Measurements from ENCODE around the gene UMPS.

Gene UMPS

GRCh38 chr3:124758851-124759635 is 28.8 kb downstream of the UMPS start:
- TF ChIP-seq CTCF (IDR thresholded peaks at IDR 0.05) = no peak
- Histone ChIP-seq H3K4me3 (no peak overlapping the region), H3K27ac (no peak overlapping the region)
- no peak for DNase-seq (ENCODE audit: low spot score)

- Histone ChIP-seq H3K27ac (no peak overlapping the region), H3K4me3 (no peak overlapping the region)
- no peak for DNase-seq (ENCODE audit: low spot score)
- no peak for TF ChIP-seq CTCF (IDR thresholded peaks at IDR 0.05)
These were observed 29.6 kb downstream of the UMPS start for GRCh38 chr3:124759666-124760401.

GRCh38 chr3:124760601-124761000 is 30.3 kb downstream of the UMPS start:
- no peak for DNase-seq (ENCODE audit: low spot score)
- Histone ChIP-seq H3K27ac (peak overlapping the region; percentile 2 to 62), H3K4me3 (no peak overlapping the region)
- TF ChIP-seq CTCF (IDR thresholded peaks at IDR 0.05) = no peak

- peak; percentile 96 for DNase-seq (ENCODE audit: low spot score)
- peak; percentile 97 for TF ChIP-seq CTCF (IDR thresholded peaks at IDR 0.05)
- Histone ChIP-seq H3K4me3 (no peak overlapping the region), H3K27ac (peak overlapping the region; percentile 62 to 70)
These were observed 31.1 kb downstream of the UMPS start for GRCh38 chr3:124761250-124761796.

GRCh38 chr3:124761935-124762660 is 31.8 kb downstream of the UMPS start:
- peak overlapping the region; percentile 62 to 77 for H3K27ac ChIP-seq
- no peak for DNase-seq (ENCODE audit: low spot score)
- TF ChIP-seq CTCF (IDR thresholded peaks at IDR 0.05) = no peak
- H3K4me3 ChIP-seq = no peak overlapping the region

- DNase-seq (ENCODE audit: low spot score) = no peak
- Histone ChIP-seq H3K4me3 (no peak overlapping the region), H3K27ac (peak overlapping the region; percentile 62 to 77)
- TF ChIP-seq CTCF (IDR thresholded peaks at IDR 0.05) = no peak
These were observed 32.4 kb downstream of the UMPS start for GRCh38 chr3:124762661-124763011.
